ENCODE results near the gene LSM8.
"Not testable (repeated sequence)": the region's sequence is repeated elsewhere in the genome, so short reads cannot be mapped to it uniquely, and the experiment has no call there.

The LSM8 gene

GRCh38 chr7:118214833-118215182 lies 30.8 kb downstream of the LSM8 start:
- H3K27me3 ChIP-seq (ENCODE audit: insufficient read depth, low read length) = no peaks in the 10 kb centered on the region
- no peak overlapping the region for H3K27ac ChIP-seq (ENCODE audit: low read length)
- H3K4me1 ChIP-seq (ENCODE audit: insufficient read depth, low read length) = no peaks in the 10 kb centered on the region
- no peaks in the 10 kb centered on the region for H3K9me3 ChIP-seq (ENCODE audit: insufficient read depth, low read depth, low read length)
- no peaks in the 10 kb centered on the region for H3K36me3 ChIP-seq (ENCODE audit: insufficient read depth, low read depth, low read length)
- H3K4me3 ChIP-seq (ENCODE audit: low read length) = no peak overlapping the region
- no peak overlapping the region for H3K9ac ChIP-seq (ENCODE audit: low read depth, low read length)

DNA sequence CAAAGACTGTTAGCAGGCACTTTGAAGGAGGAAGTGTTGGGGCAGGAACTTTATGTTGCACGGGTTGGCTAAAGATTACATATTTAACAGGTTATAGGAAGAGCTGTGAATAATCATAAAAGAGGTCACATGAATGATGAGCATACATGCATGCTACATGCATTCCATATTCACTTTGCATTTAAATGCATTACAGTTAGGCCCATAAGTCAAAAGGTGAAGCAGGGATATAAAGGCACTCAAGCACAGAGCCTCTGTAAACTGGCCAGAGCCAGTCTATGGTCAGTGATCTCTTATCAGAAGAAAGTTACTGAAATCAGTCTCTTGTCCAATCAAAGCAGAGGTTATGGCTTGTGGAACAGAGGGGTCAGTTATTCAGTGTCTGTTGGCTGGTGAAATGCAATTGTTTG lies 33.3 kb downstream of the LSM8 start:
- H3K36me3 ChIP-seq (ENCODE audit: insufficient read depth, low read depth, low read length) = no peaks in the 10 kb centered on the region
- no peaks in the 10 kb centered on the region for H3K4me1 ChIP-seq (ENCODE audit: insufficient read depth, low read length)
- no peaks in the 10 kb centered on the region for H3K27me3 ChIP-seq (ENCODE audit: insufficient read depth, low read length)
- no peak overlapping the region for H3K4me3 ChIP-seq (ENCODE audit: low read length)
- no peak overlapping the region for H3K27ac ChIP-seq (ENCODE audit: low read length)
- no peak overlapping the region for H3K9ac ChIP-seq (ENCODE audit: low read depth, low read length)
- H3K9me3 ChIP-seq (ENCODE audit: insufficient read depth, low read depth, low read length) = no peaks in the 10 kb centered on the region

DNA sequence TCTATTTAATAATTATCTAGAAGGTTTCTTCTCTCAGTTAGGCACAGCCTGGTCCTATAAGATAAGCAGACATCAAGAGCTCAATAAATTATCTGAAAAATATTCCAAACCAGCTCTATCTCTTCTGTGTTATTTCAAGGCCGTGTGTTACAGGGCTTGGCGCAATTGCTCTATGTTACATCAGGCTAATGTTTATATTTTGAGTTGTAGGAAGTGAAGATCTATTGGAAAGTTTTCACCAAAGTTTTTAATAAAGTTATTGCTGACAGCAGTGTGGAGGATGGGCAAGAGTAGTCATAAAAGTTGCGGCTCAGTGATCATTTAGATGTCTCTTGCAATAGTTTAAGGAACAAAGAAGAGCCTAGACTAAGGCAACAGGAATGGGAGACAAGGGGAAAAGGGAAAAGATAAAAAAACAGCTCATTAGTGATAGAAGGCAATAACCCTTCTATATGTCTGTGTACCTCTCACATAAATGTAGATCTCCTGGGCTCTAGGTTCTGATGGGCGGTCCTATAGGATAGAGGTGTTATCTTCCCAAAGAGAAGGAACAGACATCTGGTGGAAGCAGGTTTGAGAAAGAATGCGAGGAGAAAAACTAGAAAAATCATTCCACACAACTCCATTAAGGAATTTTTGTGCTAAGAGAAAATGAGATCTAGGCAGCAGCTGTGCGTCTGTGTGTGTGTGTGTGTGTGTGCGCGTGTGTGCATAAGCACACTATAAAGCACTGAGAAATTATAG lies 34.6 kb downstream of the LSM8 start:
- no peak overlapping the region for H3K4me3 ChIP-seq (ENCODE audit: low read length)
- no peaks in the 10 kb centered on the region for H3K9me3 ChIP-seq (ENCODE audit: insufficient read depth, low read depth, low read length)
- no peaks in the 10 kb centered on the region for H3K27me3 ChIP-seq (ENCODE audit: insufficient read depth, low read length)
- no peak overlapping the region for H3K9ac ChIP-seq (ENCODE audit: low read depth, low read length)
- H3K4me1 ChIP-seq (ENCODE audit: insufficient read depth, low read length) = no peaks in the 10 kb centered on the region
- H3K27ac ChIP-seq (ENCODE audit: low read length) = no peak overlapping the region
- H3K36me3 ChIP-seq (ENCODE audit: insufficient read depth, low read depth, low read length) = no peaks in the 10 kb centered on the region

DNA sequence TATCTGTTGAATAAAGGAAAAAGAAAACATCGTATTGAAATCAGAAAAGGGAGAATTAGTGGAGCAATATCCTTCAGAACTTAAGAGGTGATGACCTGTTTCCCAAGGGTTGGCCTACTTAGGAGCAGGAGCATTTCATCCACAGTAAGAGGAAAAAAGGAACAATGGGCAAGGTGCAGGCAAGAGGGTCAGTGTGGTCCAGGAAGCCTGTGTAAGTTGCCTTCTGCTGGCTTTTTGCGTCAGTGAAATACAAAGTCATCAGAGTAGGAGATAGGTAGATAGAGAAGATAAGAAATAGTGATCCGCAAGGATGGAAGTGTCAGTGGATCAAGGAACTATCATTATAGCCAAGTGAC lies 35.2 kb downstream of the LSM8 start:
- Histone ChIP-seq H3K4me3 (ENCODE audit: low read length) (no peak overlapping the region), H3K9ac (ENCODE audit: low read depth, low read length) (no peak overlapping the region), H3K27me3 (ENCODE audit: insufficient read depth, low read length) (no peaks in the 10 kb centered on the region), H3K27ac (ENCODE audit: low read length) (no peak overlapping the region), H3K36me3 (ENCODE audit: insufficient read depth, low read depth, low read length) (no peaks in the 10 kb centered on the region), H3K4me1 (ENCODE audit: insufficient read depth, low read length) (no peaks in the 10 kb centered on the region), H3K9me3 (ENCODE audit: insufficient read depth, low read depth, low read length) (no peaks in the 10 kb centered on the region)

DNA sequence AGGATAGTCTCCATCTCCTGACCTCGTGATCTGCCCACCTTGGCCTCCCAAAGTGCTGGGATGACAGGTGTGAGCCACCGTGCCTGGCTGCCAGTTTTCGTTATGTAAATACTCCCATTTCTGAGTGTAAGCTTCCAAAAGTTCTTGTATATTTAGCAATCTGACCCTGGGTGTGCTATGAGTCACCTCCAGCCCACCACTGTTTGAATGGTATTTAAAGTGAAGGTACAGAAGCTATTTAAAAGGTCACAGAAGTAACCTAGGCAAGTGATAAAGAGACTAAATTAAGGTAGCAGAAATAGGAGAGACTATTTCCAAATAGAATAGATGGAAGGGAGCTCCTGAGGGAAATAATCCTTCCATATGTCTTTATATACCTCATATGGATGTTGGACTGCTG lies 36.6 kb downstream of the LSM8 start:
- no peaks in the 10 kb centered on the region for H3K36me3 ChIP-seq (ENCODE audit: insufficient read depth, low read depth, low read length)
- no peak overlapping the region for H3K4me3 ChIP-seq (ENCODE audit: low read length)
- no peaks in the 10 kb centered on the region for H3K4me1 ChIP-seq (ENCODE audit: insufficient read depth, low read length)
- no peak overlapping the region for H3K27ac ChIP-seq (ENCODE audit: low read length)
- no peak overlapping the region for H3K9ac ChIP-seq (ENCODE audit: low read depth, low read length)
- no peaks in the 10 kb centered on the region for H3K27me3 ChIP-seq (ENCODE audit: insufficient read depth, low read length)
- no peaks in the 10 kb centered on the region for H3K9me3 ChIP-seq (ENCODE audit: insufficient read depth, low read depth, low read length)

DNA sequence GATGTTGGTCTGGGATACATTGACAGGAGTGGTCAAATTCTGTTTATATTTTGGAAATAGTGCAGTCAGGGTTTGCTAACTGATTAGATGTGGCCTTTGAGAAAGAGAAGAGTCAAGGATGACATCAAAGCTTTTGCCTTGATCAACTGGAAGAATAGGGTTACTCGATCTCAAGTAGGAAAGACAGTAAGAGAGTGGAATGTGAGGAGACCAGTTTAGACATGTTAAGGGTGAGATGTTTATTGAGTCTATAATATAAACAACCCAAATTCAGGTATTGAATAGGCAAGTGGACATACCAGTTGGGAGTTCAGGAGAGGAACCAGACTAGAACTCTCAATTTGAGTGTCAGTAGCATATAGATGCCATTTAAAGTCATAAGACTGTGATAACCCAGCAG lies 38.6 kb downstream of the LSM8 start:
- Histone ChIP-seq H3K4me3 (ENCODE audit: low read length) (no peak overlapping the region), H3K4me1 (ENCODE audit: insufficient read depth, low read length) (no peaks in the 10 kb centered on the region), H3K27me3 (ENCODE audit: insufficient read depth, low read length) (no peaks in the 10 kb centered on the region), H3K27ac (ENCODE audit: low read length) (no peak overlapping the region), H3K36me3 (ENCODE audit: insufficient read depth, low read depth, low read length) (no peaks in the 10 kb centered on the region), H3K9ac (ENCODE audit: low read depth, low read length) (no peak overlapping the region), H3K9me3 (ENCODE audit: insufficient read depth, low read depth, low read length) (no peaks in the 10 kb centered on the region)

DNA sequence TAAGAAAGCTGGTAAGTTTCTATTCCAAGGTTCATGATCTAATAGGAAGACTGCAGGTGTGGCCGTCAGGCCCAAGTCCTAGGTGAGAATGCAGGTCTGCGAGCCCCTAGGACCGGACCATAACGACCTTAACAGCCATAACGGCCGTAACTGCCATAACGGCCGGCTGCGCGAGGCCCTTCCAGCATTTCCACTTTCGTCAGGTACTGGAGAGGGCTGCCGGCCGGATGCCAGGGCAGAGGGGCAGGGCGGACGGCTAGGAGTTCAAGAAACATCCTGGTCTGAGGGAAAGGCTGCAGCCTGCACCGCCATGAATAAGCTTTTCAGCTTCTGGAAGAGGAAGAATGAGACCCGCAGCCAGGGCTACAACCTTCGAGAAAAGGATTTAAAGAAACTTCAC lies 40.6 kb downstream of the LSM8 start, which contains the start of gene ANKRD7:
ANKRD7 (plus strand) TSS at position 184 of the 400 bp plus-strand sequence; CDS start at position 311, 127 bp downstream.
- Histone ChIP-seq H3K27ac (ENCODE audit: low read length) (no peak within 1 kb of the TSS), H3K4me3 (ENCODE audit: low read length) (no peak within 1 kb of the TSS), H3K9me3 (ENCODE audit: insufficient read depth, low read depth, low read length) (no peaks in the 10 kb centered on the region), H3K9ac (ENCODE audit: low read depth, low read length) (no peak within 1 kb of the TSS), H3K4me1 (ENCODE audit: insufficient read depth, low read length) (no peaks in the 10 kb centered on the region), H3K36me3 (ENCODE audit: insufficient read depth, low read depth, low read length) (no peaks in the 10 kb centered on the region), H3K27me3 (ENCODE audit: insufficient read depth, low read length) (no peaks in the 10 kb centered on the region)

DNA sequence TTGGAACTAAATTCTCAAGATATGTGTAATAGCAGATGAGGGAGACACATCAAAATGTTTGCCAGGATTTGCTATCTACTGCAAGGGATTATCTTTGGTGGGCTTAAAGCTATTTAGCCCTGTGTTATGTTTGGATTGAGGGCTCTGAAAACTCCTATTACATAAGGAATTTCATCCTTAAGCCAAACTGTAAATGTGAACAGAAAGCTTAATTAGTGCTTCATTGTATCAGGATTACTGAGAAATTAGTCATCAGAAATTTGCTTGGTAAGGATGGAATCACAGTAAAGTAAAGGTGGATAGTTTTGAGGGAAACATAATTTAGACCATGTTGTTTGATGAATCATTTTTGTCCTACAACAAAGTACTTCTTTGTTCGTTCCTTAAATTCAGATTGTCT lies 48.9 kb downstream of the LSM8 start:
- Histone ChIP-seq H3K9me3 (ENCODE audit: insufficient read depth, low read depth, low read length) (no peaks in the 10 kb centered on the region), H3K4me1 (ENCODE audit: insufficient read depth, low read length) (no peaks in the 10 kb centered on the region), H3K4me3 (ENCODE audit: low read length) (no peak overlapping the region), H3K9ac (ENCODE audit: low read depth, low read length) (no peak overlapping the region), H3K36me3 (ENCODE audit: insufficient read depth, low read depth, low read length) (no peaks in the 10 kb centered on the region), H3K27me3 (ENCODE audit: insufficient read depth, low read length) (no peaks in the 10 kb centered on the region), H3K27ac (ENCODE audit: low read length) (no peak overlapping the region)

- Histone ChIP-seq H3K27ac (ENCODE audit: low read length) (no peak overlapping the region), H3K4me1 (ENCODE audit: insufficient read depth, low read length) (no peaks in the 10 kb centered on the region), H3K9me3 (ENCODE audit: insufficient read depth, low read depth, low read length) (no peaks in the 10 kb centered on the region), H3K36me3 (ENCODE audit: insufficient read depth, low read depth, low read length) (no peaks in the 10 kb centered on the region), H3K27me3 (ENCODE audit: insufficient read depth, low read length) (no peaks in the 10 kb centered on the region), H3K4me3 (ENCODE audit: low read length) (no peak overlapping the region), H3K9ac (ENCODE audit: low read depth, low read length) (no peak overlapping the region)
These were observed 49.8 kb downstream of the LSM8 start for GRCh38 chr7:118233799-118234198.

DNA sequence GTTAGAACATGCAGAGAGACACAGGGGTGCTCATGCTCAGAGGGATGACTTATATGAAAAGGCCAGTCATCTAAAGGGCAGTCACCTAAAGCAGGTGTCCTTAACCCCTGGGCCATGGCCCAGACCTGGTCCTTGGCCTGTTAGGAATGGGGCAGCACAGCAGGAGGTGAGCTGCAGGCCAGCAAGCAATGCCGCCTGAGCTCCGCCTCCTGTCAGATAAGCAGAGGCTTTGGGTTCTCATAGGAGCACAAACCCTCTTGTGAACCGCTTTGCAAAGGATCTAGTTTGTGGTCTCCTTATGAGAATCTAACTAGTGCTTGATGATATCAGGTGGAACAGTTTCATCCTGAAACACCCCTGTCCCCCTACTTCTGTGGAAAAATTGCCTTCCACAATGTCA lies 55.0 kb downstream of the LSM8 start:
- H3K27ac ChIP-seq (ENCODE audit: low read length) = no peak overlapping the region
- H3K36me3 ChIP-seq (ENCODE audit: insufficient read depth, low read depth, low read length) = no peaks in the 10 kb centered on the region
- H3K9me3 ChIP-seq (ENCODE audit: insufficient read depth, low read depth, low read length) = no peaks in the 10 kb centered on the region
- H3K4me1 ChIP-seq (ENCODE audit: insufficient read depth, low read length) = no peaks in the 10 kb centered on the region
- H3K9ac ChIP-seq (ENCODE audit: low read depth, low read length) = no peak overlapping the region
- H3K4me3 ChIP-seq (ENCODE audit: low read length) = no peak overlapping the region
- H3K27me3 ChIP-seq (ENCODE audit: insufficient read depth, low read length) = no peaks in the 10 kb centered on the region

GRCh38 chr7:118240320-118240719 lies 56.4 kb downstream of the LSM8 start:
- H3K9me3 ChIP-seq (ENCODE audit: insufficient read depth, low read depth, low read length); H3K27ac ChIP-seq (ENCODE audit: low read length); H3K9ac ChIP-seq (ENCODE audit: low read depth, low read length); H3K27me3 ChIP-seq (ENCODE audit: insufficient read depth, low read length); H3K4me3 ChIP-seq (ENCODE audit: low read length); H3K4me1 ChIP-seq (ENCODE audit: insufficient read depth, low read length); H3K36me3 ChIP-seq (ENCODE audit: insufficient read depth, low read depth, low read length): not testable (repeated sequence)
